GM23338 (cell line): ENCODE data around the gene MAMLD1. TPM values are rescaled to one million over a fixed set of nuclear protein-coding genes. Genes with fewer than 3 reads are reported as not detected.

Experiments
- ATAC-seq: fragments of 200-7000 bp; cut with Tn5 transposase; 3 replicates; pipeline ENCODE4 v1.9.1; 2020
- DNase-seq: peaks from one replicate; pipeline ENCODE4 v3.0.0-alpha.2; 2015; ENCODE audit warnings: low spot score
- H2AFZ ChIP-seq: fragments of 200-600 bp; sonication (generic); 2 replicates; pipeline ENCODE4 v1.8.0; 2016; ENCODE audit warnings: antibody characterized with exemption, mild to moderate bottlenecking, moderate library complexity
- H3F3A ChIP-seq: fragments of 200-600 bp; sonication (generic); replicated peaks from 2 replicates; pipeline ENCODE4 v1.8.0; 2017; ENCODE audit warnings: antibody characterized with exemption, mixed run types, low read depth
- H3K27ac ChIP-seq: fragments of 200-600 bp; sonication (generic); 2 replicates; pipeline ENCODE4 v1.6.1; 2016; ENCODE audit warnings: low read depth
- H3K27me3 ChIP-seq: fragments of 200-600 bp; sonication (generic); 2 replicates; pipeline ENCODE4 v1.8.0; 2016; ENCODE audit warnings: mild to moderate bottlenecking, mixed run types, moderate library complexity; ENCODE audit not compliant: insufficient read depth
- H3K36me3 ChIP-seq: fragments of 200-600 bp; sonication (generic); 2 replicates; pipeline ENCODE4 v1.8.0; 2016; ENCODE audit warnings: mild to moderate bottlenecking; ENCODE audit not compliant: insufficient read depth
- H3K4me1 ChIP-seq: fragments of 200-600 bp; sonication (generic); 2 replicates; pipeline ENCODE4 v1.8.0; 2016; ENCODE audit warnings: mild to moderate bottlenecking, moderate library complexity; ENCODE audit not compliant: insufficient read depth
- H3K4me2 ChIP-seq: fragments of 200-600 bp; sonication (generic); 2 replicates; pipeline ENCODE4 v1.7.1; 2017; ENCODE audit warnings: mixed run types
- H3K4me3 ChIP-seq: fragments of 200-600 bp; sonication (generic); 2 replicates; pipeline ENCODE4 v1.6.1; 2016; ENCODE audit warnings: mixed run types
- H3K79me2 ChIP-seq: fragments of 200-600 bp; sonication (generic); replicated peaks from 2 replicates; pipeline ENCODE4 v1.8.0; 2017; ENCODE audit warnings: mild to moderate bottlenecking; ENCODE audit not compliant: insufficient read depth
- H3K9me2 ChIP-seq: fragments of 200-600 bp; sonication (generic); 2 replicates; pipeline ENCODE4 v1.8.0; 2017; ENCODE audit not compliant: insufficient read depth
- H4K20me1 ChIP-seq: fragments of 200-600 bp; sonication (generic); replicated peaks from 2 replicates; pipeline ENCODE4 v1.8.0; 2017; ENCODE audit warnings: mild to moderate bottlenecking; ENCODE audit not compliant: insufficient read depth
- H3K27ac Mint-ChIP-seq: 2 replicates; pipeline ENCODE4 v1.8.0; 2020; ENCODE audit warnings: inconsistent platforms, mild to moderate bottlenecking, moderate library complexity, mixed read lengths
- H3K27me3 Mint-ChIP-seq: 3 replicates; pipeline ENCODE4 v1.8.0; 2022; ENCODE audit warnings: low read depth, mild to moderate bottlenecking, moderate library complexity, mixed read lengths, inconsistent platforms; ENCODE audit not compliant: insufficient read depth, poor library complexity
- H3K36me3 Mint-ChIP-seq: 3 replicates; pipeline ENCODE4 v1.8.0; 2021; ENCODE audit warnings: low read depth, mild to moderate bottlenecking, inconsistent platforms, moderate library complexity, mixed read lengths
- H3K4me1 Mint-ChIP-seq: 3 replicates; pipeline ENCODE4 v1.8.0; 2020; ENCODE audit warnings: mild to moderate bottlenecking, inconsistent platforms, mixed read lengths
- H3K4me3 Mint-ChIP-seq: 3 replicates; pipeline ENCODE4 v1.8.0; 2021; ENCODE audit warnings: moderate library complexity, mild to moderate bottlenecking, inconsistent platforms, mixed read lengths
- H3K9me3 Mint-ChIP-seq: 3 replicates; pipeline ENCODE4 v1.8.0; 2020; ENCODE audit warnings: moderate library complexity, mild to moderate bottlenecking, inconsistent platforms, mixed read lengths
- CREB1 ChIP-seq: fragments of 250-450 bp; sonication (Bioruptor Pico); IDR thresholded peaks from 2 replicates; pipeline ENCODE4 v1.5.0; 2020; ENCODE audit warnings: low read depth, mild to moderate bottlenecking, moderate library complexity
- EZH2 ChIP-seq: fragments of 200-600 bp; sonication (generic); IDR thresholded peaks from one replicate; pipeline ENCODE4 v1.8.0; 2017; ENCODE audit warnings: antibody characterized with exemption, mild to moderate bottlenecking, low read depth; ENCODE audit not compliant: unreplicated experiment
- EZH2phosphoT487 ChIP-seq: fragments of 200-600 bp; sonication (generic); IDR thresholded peaks from one replicate; pipeline ENCODE4 v1.8.1; 2018; ENCODE audit warnings: antibody characterized with exemption; ENCODE audit not compliant: unreplicated experiment
- JUNB ChIP-seq: IDR thresholded peaks from one replicate; pipeline ENCODE4 v1.6.1; 2016; ENCODE audit warnings: antibody characterized with exemption; ENCODE audit not compliant: unreplicated experiment
- NANOG ChIP-seq: IDR thresholded peaks from 2 replicates; pipeline ENCODE4 v1.6.1; 2016; ENCODE audit warnings: antibody characterized with exemption, borderline replicate concordance
- POLR2AphosphoS5 ChIP-seq: IDR thresholded peaks from 2 replicates; pipeline ENCODE4 v1.6.1; 2016; ENCODE audit warnings: antibody characterized with exemption, low read depth
- STAT1 ChIP-seq: IDR thresholded peaks from one replicate; pipeline ENCODE4 v1.6.1; 2016; ENCODE audit warnings: antibody characterized with exemption; ENCODE audit not compliant: unreplicated experiment
- ZNF114 ChIP-seq: fragments of 250-450 bp; sonication (Bioruptor Pico); IDR thresholded peaks from 2 replicates; pipeline ENCODE4 v1.5.0; 2020; ENCODE audit warnings: mild to moderate bottlenecking, moderate library complexity
- ZNF331 ChIP-seq: fragments of 250-450 bp; sonication (Bioruptor Pico); IDR thresholded peaks from 2 replicates; pipeline ENCODE4 v1.5.0; 2020; ENCODE audit warnings: low read depth, mild to moderate bottlenecking, moderate library complexity
- polyA plus RNA-seq: library from polyadenylated mRNA; unstranded; fragments of >200 nt; fragmentation: Nextera tagmentation; extraction: Ambion mirVana; gene quantifications from 2 replicates; pipeline ENCODE4 v1.2.1, GENCODE V29; 2016
- total RNA-seq: library from RNA; depleted of rRNA; stranded (reverse); fragments of >200 nt; shearing (Covaris generic); gene quantifications from 2 replicates; pipeline ENCODE4 v1.2.3, GENCODE V29; 2014
- TF ChIP-seq, protein P1 (sequence below): IDR thresholded peaks from one replicate; pipeline ENCODE4 v1.6.1; 2018; ENCODE audit warnings: antibody characterized with exemption; ENCODE audit not compliant: unreplicated experiment
- TF ChIP-seq, protein P2 (sequence below): fragments of 250-450 bp; sonication (Bioruptor Pico); IDR thresholded peaks from 2 replicates; pipeline ENCODE4 v1.5.0; 2020; ENCODE audit warnings: mild to moderate bottlenecking, moderate library complexity
- TF ChIP-seq, protein P3 (sequence below), 2 experiments: fragments of 200-600 bp in 1 of 2; sonication (generic) in 1 of 2; conservative IDR thresholded peaks; 2 replicates each; pipeline versions ENCODE4 v1.5.1 to v1.6.1; 2016 to 2017; ENCODE audit warnings: antibody characterized with exemption in 2 of 2, low read depth in 2 of 2, mild to moderate bottlenecking in 2 of 2, moderate library complexity in 1 of 2
- TF ChIP-seq, protein P4 (sequence below): IDR thresholded peaks from 2 replicates; pipeline ENCODE4 v1.6.1; 2016; ENCODE audit warnings: antibody characterized with exemption

MAMLD1 gene
- total and polyA plus RNA-seq, 2 experiments from 2014 or later: 0.13 to 0.21 TPM

DNA sequence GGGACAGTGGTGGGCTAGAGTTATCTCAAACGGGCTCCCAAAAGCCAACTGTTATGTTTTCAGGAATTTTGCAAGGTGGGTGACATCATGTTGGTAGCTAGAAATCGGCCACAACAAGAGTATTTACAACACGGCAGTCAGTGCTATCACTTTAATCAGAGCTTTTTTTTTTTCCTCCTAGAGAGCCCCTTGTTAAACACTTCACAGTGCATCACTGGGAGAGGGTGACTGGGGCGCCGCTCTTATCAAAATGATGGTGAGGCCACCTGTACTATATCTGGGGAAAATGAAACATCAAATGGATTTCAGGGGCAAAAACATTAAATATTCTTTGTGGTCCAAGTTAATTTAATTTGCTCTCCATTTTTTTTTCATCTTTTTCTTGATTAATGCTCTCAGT lies 44.9 kb downstream of the MAMLD1 start:
- no peaks in the 10 kb centered on the region for H3K4me1 ChIP-seq
- peaks cover under 1% of the 10 kb centered on the region; the same call in 1 of the 3 replicates for H3K4me1 Mint-ChIP-seq
- no peak for ATAC-seq
- H3K4me3 Mint-ChIP-seq: no peak overlapping the region
- H2AFZ ChIP-seq: no peak overlapping the region
- no peaks in the 10 kb centered on the region for H3K79me2 ChIP-seq
- H3K9me2 ChIP-seq: no peaks in the 10 kb centered on the region
- H3K27ac ChIP-seq: no peak overlapping the region
- no peaks in the 10 kb centered on the region for H3K27me3 Mint-ChIP-seq
- H4K20me1 ChIP-seq: no peaks in the 10 kb centered on the region
- DNase-seq: no peak
- no peak overlapping the region for H3K4me2 ChIP-seq
- no peak overlapping the region for H3K4me3 ChIP-seq
- H3F3A ChIP-seq: no peaks in the 10 kb centered on the region
- TF ChIP-seq STAT1: no peak
- TF ChIP-seq, protein P1, sequence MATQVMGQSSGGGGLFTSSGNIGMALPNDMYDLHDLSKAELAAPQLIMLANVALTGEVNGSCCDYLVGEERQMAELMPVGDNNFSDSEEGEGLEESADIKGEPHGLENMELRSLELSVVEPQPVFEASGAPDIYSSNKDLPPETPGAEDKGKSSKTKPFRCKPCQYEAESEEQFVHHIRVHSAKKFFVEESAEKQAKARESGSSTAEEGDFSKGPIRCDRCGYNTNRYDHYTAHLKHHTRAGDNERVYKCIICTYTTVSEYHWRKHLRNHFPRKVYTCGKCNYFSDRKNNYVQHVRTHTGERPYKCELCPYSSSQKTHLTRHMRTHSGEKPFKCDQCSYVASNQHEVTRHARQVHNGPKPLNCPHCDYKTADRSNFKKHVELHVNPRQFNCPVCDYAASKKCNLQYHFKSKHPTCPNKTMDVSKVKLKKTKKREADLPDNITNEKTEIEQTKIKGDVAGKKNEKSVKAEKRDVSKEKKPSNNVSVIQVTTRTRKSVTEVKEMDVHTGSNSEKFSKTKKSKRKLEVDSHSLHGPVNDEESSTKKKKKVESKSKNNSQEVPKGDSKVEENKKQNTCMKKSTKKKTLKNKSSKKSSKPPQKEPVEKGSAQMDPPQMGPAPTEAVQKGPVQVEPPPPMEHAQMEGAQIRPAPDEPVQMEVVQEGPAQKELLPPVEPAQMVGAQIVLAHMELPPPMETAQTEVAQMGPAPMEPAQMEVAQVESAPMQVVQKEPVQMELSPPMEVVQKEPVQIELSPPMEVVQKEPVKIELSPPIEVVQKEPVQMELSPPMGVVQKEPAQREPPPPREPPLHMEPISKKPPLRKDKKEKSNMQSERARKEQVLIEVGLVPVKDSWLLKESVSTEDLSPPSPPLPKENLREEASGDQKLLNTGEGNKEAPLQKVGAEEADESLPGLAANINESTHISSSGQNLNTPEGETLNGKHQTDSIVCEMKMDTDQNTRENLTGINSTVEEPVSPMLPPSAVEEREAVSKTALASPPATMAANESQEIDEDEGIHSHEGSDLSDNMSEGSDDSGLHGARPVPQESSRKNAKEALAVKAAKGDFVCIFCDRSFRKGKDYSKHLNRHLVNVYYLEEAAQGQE: no peak
- TF ChIP-seq ZNF331 (CRISPR knock-in tag): no peak
- TF ChIP-seq, protein P2, sequence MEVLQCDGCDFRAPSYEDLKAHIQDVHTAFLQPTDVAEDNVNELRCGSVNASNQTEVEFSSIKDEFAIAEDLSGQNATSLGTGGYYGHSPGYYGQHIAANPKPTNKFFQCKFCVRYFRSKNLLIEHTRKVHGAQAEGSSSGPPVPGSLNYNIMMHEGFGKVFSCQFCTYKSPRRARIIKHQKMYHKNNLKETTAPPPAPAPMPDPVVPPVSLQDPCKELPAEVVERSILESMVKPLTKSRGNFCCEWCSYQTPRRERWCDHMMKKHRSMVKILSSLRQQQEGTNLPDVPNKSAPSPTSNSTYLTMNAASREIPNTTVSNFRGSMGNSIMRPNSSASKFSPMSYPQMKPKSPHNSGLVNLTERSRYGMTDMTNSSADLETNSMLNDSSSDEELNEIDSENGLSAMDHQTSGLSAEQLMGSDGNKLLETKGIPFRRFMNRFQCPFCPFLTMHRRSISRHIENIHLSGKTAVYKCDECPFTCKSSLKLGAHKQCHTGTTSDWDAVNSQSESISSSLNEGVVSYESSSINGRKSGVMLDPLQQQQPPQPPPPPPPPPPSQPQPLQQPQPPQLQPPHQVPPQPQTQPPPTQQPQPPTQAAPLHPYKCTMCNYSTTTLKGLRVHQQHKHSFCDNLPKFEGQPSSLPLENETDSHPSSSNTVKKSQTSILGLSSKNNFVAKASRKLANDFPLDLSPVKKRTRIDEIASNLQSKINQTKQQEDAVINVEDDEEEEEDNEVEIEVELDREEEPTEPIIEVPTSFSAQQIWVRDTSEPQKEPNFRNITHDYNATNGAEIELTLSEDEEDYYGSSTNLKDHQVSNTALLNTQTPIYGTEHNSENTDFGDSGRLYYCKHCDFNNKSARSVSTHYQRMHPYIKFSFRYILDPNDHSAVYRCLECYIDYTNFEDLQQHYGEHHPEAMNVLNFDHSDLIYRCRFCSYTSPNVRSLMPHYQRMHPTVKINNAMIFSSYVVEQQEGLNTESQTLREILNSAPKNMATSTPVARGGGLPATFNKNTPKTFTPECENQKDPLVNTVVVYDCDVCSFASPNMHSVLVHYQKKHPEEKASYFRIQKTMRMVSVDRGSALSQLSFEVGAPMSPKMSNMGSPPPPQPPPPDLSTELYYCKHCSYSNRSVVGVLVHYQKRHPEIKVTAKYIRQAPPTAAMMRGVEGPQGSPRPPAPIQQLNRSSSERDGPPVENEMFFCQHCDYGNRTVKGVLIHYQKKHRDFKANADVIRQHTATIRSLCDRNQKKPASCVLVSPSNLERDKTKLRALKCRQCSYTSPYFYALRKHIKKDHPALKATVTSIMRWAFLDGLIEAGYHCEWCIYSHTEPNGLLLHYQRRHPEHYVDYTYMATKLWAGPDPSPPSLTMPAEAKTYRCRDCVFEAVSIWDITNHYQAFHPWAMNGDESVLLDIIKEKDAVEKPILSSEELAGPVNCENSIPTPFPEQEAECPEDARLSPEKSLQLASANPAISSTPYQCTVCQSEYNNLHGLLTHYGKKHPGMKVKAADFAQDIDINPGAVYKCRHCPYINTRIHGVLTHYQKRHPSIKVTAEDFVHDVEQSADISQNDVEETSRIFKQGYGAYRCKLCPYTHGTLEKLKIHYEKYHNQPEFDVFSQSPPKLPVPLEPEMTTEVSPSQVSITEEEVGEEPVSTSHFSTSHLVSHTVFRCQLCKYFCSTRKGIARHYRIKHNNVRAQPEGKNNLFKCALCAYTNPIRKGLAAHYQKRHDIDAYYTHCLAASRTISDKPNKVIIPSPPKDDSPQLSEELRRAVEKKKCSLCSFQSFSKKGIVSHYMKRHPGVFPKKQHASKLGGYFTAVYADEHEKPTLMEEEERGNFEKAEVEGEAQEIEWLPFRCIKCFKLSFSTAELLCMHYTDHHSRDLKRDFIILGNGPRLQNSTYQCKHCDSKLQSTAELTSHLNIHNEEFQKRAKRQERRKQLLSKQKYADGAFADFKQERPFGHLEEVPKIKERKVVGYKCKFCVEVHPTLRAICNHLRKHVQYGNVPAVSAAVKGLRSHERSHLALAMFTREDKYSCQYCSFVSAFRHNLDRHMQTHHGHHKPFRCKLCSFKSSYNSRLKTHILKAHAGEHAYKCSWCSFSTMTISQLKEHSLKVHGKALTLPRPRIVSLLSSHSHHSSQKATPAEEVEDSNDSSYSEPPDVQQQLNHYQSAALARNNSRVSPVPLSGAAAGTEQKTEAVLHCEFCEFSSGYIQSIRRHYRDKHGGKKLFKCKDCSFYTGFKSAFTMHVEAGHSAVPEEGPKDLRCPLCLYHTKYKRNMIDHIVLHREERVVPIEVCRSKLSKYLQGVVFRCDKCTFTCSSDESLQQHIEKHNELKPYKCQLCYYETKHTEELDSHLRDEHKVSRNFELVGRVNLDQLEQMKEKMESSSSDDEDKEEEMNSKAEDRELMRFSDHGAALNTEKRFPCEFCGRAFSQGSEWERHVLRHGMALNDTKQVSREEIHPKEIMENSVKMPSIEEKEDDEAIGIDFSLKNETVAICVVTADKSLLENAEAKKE (CRISPR knock-in tag): no peak
- TF ChIP-seq JUNB: no peak
- TF ChIP-seq, protein P3, sequence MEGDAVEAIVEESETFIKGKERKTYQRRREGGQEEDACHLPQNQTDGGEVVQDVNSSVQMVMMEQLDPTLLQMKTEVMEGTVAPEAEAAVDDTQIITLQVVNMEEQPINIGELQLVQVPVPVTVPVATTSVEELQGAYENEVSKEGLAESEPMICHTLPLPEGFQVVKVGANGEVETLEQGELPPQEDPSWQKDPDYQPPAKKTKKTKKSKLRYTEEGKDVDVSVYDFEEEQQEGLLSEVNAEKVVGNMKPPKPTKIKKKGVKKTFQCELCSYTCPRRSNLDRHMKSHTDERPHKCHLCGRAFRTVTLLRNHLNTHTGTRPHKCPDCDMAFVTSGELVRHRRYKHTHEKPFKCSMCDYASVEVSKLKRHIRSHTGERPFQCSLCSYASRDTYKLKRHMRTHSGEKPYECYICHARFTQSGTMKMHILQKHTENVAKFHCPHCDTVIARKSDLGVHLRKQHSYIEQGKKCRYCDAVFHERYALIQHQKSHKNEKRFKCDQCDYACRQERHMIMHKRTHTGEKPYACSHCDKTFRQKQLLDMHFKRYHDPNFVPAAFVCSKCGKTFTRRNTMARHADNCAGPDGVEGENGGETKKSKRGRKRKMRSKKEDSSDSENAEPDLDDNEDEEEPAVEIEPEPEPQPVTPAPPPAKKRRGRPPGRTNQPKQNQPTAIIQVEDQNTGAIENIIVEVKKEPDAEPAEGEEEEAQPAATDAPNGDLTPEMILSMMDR (conservative IDR thresholded peaks at IDR 0.05; ENCODE audit: low read depth in 2 of 2): no peak
- TF ChIP-seq EZH2phosphoT487: no peak
- no peak for TF ChIP-seq NANOG
- TF ChIP-seq ZNF114 (CRISPR knock-in tag): no peak
- TF ChIP-seq, protein P4, sequence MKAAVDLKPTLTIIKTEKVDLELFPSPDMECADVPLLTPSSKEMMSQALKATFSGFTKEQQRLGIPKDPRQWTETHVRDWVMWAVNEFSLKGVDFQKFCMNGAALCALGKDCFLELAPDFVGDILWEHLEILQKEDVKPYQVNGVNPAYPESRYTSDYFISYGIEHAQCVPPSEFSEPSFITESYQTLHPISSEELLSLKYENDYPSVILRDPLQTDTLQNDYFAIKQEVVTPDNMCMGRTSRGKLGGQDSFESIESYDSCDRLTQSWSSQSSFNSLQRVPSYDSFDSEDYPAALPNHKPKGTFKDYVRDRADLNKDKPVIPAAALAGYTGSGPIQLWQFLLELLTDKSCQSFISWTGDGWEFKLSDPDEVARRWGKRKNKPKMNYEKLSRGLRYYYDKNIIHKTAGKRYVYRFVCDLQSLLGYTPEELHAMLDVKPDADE: no peak
- no peak for TF ChIP-seq POLR2AphosphoS5
- TF ChIP-seq CREB1 (CRISPR knock-in tag): no peak
- TF ChIP-seq EZH2: no peak
- H3K36me3 Mint-ChIP-seq: no peaks in the 10 kb centered on the region
- no peak overlapping the region for H3K27ac Mint-ChIP-seq
- H3K27me3 ChIP-seq: no peaks in the 10 kb centered on the region
- no peaks in the 10 kb centered on the region for H3K36me3 ChIP-seq
- no peaks in the 10 kb centered on the region for H3K9me3 Mint-ChIP-seq
